ENCODE results near the gene SETD3.

Gene SETD3

GRCh38 chr14:99479906-99480869 lies at the start of gene SETD3:
SETD3 (minus strand) TSS chr14:99480859; CDS start chr14:99465805, 15,054 bp downstream.
- DNase-seq, result peak; percentile 41

GRCh38 chr14:99529899-99530298 lies 49.2 kb upstream of the SETD3 start:
- DNase-seq, result no peak

GRCh38 chr14:99527427-99528076 lies 46.9 kb upstream of the SETD3 start:
- no peak for DNase-seq

GRCh38 chr14:99527026-99527425 lies 46.4 kb upstream of the SETD3 start:
- DNase-seq, result no peak

GRCh38 chr14:99525699-99526080 lies 45.0 kb upstream of the SETD3 start:
- no peak for DNase-seq

GRCh38 chr14:99524804-99525698 lies 44.4 kb upstream of the SETD3 start:
- no peak for DNase-seq

- DNase-seq, result no peak
Measured at GRCh38 chr14:99524091-99524661, 43.5 kb upstream of the SETD3 start.

GRCh38 chr14:99523704-99524055 lies 43.0 kb upstream of the SETD3 start:
- no peak for DNase-seq

- DNase-seq, result no peak
Measured at GRCh38 chr14:99522934-99523703, 42.5 kb upstream of the SETD3 start.

GRCh38 chr14:99522457-99522891 lies 41.8 kb upstream of the SETD3 start:
- no peak for DNase-seq

GRCh38 chr14:99522025-99522401 lies 41.4 kb upstream of the SETD3 start:
- no peak for DNase-seq

GRCh38 chr14:99521176-99522024 lies 40.7 kb upstream of the SETD3 start:
- no peak for DNase-seq

GRCh38 chr14:99520571-99521081 lies 40.0 kb upstream of the SETD3 start:
- DNase-seq, result no peak

- no peak for DNase-seq
Measured at GRCh38 chr14:99519931-99520421, 39.3 kb upstream of the SETD3 start.

GRCh38 chr14:99519347-99519881 lies 38.8 kb upstream of the SETD3 start:
- no peak for DNase-seq

GRCh38 chr14:99518441-99519346 lies 38.0 kb upstream of the SETD3 start:
- DNase-seq, result peak; percentile 85

GRCh38 chr14:99517643-99518381 lies 37.2 kb upstream of the SETD3 start:
- DNase-seq, result no peak

- no peak for DNase-seq
Measured at GRCh38 chr14:99516871-99517642, 36.4 kb upstream of the SETD3 start.
